Activated CD4-positive, CD25-positive, alpha-beta regulatory T cell treated with anti-CD3 and anti-CD28 coated beads, Interleukin-2, amount 50 U/mL, for 24 hours (primary cell): Measurements from ENCODE around the gene CASP8.

ENCODE experiments used
- ATAC-seq, 2 donors: fragments of 150-1000 bp; cut with Tn5 transposase; one replicate each; pipeline ENCODE4 v1.10.0; 2021; ENCODE audit warnings: mild to moderate bottlenecking in 1 of 2, moderate library complexity in 1 of 2

Gene CASP8

DNA sequence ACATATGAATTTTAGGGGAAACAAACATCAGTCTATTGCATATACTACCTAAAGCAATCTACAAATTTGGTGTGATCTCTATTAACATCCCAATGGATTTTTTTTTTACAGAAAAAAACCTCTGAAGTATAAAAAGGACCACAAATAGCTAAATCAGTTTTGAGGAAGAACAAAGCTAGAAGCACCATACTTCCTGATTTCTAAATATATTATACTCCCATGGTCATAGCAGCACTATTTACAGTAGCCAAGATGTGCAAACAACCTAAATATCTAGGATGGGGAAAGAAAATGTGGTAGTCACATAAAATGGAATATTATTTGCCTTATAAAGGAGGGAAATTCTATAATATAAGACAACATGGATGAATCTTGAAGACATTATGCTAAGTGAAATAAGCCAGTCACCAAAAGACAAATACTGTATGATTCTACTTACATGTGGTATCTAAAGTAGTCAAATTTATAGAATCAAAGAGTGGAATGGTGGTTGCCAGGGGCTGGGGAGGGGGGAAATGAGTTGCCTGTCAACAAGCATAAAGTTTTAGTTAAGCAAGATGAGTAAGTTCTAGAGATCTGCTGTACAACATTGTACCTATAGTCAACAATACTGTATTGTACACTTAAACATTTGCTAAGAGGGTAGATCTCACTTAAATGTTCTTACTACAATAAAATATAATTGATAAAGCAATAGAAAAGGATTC lies 17.6 kb upstream of the CASP8 start:
- peak in 1 of 2 donors; percentile 51 for ATAC-seq

GRCh38 chr2:201244829-201245228 lies 15.5 kb upstream of the CASP8 start:
- ATAC-seq: no peak

DNA sequence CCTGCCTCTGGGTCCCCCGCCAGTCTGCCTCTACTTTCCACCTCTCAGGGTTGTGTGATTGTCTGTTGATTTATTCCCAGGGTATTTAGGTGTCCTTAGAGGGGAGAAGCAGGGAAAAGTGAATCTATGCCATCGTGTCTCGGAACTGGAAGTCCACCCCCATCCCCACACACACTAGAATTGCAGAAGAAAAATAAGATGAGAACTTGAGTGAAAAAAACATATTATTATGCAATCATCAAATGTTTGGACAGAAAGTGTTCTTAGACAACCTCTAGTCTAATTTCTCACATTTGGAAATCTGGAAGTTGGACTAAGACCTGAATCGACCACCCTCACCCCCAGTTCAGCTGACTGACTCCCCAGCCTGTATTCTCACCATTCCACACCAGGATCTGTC lies 14.1 kb upstream of the CASP8 start:
- ATAC-seq: no peak

DNA sequence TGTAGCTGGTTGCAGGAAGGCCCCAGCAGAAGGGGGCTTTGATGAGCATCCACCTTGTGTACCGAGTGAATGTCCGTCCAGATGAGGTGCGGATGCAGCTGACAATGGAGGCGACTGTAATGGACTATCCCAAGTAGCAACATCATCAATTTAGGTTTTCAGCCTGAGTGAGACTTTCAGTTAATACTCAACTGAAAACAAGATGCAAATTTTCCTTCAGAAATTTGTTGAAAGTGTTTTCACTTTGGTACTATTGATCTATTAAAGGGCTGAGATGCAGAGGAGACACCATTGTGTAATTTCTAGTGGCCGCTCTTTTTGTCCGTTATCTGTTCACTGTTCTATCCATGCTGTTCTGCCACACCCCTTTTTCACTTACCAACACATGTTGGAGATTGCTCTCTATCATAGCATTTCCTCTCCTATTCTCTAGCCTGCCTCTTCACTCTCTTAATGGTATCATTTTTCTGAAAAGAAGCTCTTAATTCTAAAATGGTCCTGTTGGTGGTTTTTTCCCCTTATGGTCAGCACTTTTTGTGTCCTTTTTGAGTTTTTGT lies 12.0 kb upstream of the CASP8 start:
- no peak for ATAC-seq

GRCh38 chr2:201249889-201250288 lies 10.4 kb upstream of the CASP8 start:
- ATAC-seq: no peak

DNA sequence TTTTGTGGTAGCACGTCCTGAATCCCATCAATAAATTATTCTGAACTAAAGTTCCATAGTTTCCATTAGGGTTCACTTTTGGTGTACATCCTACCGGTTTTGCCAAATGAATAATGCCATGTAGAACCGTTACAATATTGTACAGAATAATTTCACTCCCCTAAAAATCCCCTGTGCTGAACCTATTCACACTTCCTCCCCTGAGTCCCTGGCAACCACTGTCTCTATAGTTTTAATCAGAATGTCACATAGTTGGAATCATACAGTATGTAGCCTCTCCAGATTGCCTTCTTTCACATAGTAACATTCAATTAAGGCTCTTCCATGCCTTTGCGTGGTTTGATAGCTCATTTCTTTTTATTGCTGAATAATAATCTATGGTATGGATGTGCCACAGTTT lies 9.6 kb upstream of the CASP8 start:
- no peak for ATAC-seq

DNA sequence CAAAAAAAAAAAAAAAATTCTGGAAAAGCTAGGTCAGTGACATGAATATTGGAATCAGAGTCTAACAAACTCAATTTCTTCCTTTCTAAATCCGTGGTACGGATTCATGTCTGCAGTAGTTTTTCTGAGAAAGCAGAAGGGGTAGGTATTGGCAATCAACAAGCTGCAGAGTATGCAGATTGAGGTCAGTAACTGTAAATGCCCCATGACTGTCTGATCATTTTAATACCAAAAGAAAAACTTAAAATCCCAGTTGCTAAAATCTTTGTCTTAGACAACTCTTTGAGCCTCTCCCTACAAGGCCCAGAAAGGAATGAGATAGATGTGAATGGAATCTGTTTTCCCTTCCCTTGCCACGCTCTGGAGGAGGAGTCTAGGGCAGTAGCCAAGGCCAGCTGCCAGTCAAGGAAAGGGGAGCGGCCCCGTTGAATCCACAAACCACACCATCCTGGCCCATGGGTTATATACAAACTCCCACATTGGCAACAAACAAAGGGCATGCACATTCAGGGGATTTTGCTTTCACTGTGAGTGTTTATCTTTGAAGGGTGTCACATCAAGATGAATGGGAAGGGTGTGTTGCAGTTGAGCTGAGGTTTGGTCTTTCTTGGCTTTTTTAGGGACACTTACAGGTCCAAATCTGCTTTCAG lies 6.1 kb upstream of the CASP8 start:
- ATAC-seq: no peak

GRCh38 chr2:201255408-201256033 lies 4.8 kb upstream of the CASP8 start:
- no peak for ATAC-seq

GRCh38 chr2:201256082-201256481 lies 4.3 kb upstream of the CASP8 start:
- ATAC-seq: no peak

DNA sequence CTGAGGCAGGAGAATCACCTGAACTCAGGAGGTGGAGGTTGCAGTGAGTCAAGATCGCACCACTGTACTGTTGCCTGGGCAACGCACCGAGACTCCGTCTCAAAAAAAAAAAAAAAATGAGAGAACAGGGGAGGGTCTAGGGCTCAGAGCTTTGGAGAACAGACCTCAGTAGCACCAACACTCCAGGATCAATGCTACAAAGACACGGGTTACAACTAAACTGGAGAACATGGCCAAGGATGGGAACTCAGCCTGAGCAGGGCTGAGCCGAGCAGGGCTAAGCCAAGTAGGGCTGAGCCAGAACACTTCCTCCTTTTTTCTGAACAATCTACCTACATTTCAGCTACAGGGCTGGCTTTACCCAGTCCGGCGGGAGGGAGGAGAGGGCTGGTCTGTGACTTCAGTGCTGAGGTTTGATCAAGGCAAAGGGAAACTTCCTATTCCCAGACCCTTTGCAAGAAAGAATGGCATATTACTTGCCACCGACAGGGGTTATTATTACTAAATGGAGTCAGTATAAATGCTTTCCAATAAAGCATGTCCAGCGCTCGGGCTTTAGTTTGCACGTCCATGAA lies 2.9 kb upstream of the CASP8 start:
- peak; percentile 11 to 16 for ATAC-seq

DNA sequence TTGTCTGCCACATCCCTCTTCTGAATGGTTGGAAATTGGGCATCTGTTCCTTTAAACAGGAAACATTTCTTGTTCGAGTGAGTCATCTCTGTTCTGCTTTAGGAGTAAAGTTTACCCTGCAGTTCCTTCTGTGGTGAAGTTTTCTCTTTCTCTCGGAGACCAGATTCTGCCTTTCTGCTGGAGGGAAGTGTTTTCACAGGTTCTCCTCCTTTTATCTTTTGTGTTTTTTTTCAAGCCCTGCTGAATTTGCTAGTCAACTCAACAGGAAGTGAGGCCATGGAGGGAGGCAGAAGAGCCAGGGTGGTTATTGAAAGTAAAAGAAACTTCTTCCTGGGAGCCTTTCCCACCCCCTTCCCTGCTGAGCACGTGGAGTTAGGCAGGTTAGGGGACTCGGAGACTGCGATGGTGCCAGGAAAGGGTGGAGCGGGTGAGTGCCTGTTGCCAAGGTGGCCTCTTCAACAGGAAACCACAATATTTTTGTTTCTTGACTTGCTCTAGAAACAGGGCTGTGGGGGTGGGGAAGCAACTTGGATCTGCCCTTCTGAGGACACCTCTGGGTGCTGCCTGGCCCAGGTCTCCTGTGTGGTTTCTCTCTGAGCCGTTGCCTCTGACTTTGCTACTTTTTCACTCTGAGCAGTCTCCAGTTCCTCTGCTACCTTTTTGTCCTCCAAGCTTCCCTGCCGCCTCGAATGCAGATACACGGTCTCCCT lies 2.2 kb upstream of the CASP8 start:
- ATAC-seq: peak; percentile 52 to 53

- peak in 1 of 2 donors; percentile 7 for ATAC-seq
Measured at GRCh38 chr2:201258666-201259615, 1.4 kb upstream of the CASP8 start.

DNA sequence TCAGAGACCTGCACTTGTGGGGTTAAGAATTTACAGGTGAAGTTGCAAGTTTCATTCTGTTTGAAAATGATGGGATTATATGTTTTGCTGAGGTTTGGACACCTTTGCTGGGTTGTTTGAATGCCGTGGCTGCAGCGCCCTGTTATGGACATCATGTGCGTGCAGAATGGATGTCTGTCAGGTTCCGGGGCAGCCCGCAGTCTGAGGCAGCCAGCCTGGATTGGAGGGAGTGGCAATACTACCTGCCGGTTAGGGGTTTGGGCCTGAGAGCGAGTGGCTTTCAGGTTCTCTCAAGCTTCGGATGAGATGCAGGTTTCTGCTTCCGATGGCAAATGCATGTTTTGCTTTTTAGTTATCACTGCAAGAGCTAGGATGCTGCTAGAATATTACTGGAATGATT lies 1.1 kb downstream of the CASP8 start:
- peak in 1 of 2 donors; percentile 7 for ATAC-seq

DNA sequence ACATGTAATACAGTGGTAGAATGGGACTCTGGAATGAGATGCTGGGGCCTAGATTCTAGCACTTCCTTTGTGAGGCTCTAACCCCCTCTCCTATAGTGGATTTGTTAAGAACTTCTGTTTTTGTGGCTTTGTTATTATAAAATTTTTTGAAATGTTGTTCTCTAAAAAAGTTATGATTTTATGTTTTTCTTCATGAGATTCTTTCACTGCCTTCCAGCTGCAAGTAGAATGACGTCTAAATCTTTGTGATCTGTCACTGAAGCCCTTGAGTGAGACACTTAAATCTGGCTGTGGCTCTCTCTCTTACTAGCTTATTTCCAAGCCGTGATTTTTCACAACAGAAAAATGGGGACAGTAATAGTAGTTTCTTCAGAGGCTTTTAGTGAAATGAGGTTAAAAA lies 1.6 kb downstream of the CASP8 start:
- no peak for ATAC-seq

GRCh38 chr2:201262718-201263117 lies 2.4 kb downstream of the CASP8 start:
- peak; percentile 63 to 64 for ATAC-seq

- ATAC-seq: peak in 1 of 2 donors; percentile 7
Measured at GRCh38 chr2:201263779-201264178, 3.4 kb downstream of the CASP8 start.

- ATAC-seq: no peak
Measured at GRCh38 chr2:201264472-201265173, 4.3 kb downstream of the CASP8 start.

DNA sequence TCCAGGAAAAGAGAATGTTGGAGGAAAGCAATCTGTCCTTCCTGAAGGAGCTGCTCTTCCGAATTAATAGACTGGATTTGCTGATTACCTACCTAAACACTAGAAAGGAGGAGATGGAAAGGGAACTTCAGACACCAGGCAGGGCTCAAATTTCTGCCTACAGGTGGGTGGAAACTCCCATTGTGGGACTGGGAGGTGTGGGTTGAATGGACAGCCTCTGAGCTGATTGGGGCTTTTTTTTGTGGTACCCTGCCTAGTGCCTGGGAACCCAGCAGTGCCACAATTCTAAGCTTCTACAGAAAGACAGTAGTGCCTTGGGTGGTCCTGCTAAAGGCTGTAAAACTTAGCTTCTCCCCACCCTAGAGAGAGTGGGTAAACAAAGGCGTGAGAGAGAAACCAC lies 6.3 kb downstream of the CASP8 start:
- ATAC-seq: no peak

DNA sequence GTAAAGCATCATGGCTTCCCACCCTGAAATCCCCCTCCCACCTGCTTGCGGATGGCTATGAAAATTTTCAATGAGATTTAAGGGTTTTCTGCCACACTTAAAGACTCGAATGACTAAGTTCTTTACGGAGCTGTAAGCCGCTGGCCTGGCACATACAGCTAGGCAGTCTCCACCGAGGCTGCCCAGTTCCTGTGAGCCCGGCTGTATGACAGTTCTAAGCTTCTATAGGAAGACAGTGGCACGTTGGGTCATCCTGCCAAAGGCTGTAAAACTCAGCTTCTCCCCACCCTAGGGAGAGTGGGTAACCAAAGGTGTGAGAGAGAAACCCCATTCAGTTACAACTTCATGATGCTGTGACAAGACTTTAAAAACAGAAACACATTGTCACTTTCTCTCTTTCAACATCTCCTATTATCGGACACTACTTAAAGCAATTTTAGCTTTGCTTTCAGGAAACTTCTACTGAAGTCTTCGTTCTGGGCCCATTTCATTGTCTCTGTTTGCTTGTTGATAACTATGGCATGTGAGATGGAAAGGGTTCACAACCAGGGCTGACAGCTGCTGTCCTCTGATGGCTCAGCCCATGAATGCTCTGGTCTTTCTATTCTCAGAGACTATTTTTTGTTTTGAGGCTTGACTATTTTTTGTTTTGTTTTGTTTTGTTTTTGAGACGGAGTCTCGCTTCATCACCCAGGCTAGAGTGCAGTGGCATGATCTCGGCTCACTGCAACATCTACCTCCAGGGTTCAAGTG lies 7.1 kb downstream of the CASP8 start:
- ATAC-seq: peak in 1 of 2 donors; percentile 24

DNA sequence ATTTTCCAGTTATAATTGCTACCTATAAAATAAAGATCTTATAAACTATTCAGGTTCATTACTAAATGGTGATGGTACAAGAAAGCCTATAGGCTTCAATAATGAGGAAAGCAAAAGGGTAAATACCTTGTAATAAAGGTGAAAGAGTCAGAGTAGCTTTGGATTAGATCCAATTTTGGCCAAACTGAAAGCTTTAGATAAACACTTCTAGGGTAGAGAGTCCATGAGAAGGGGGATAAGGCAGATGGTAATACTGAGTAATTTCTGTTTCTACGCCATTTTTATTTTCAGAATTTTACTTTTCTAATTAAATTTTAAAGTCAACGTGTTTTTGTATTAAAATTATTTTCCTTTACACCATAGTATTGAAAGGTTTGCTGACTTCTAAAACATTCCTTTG lies 9.4 kb downstream of the CASP8 start:
- ATAC-seq: no peak
